Spleen (tissue), 7 donors: ENCODE results near the gene BLOC1S1.

ENCODE experiments used
- POLR2A ChIP-seq, 3 donors: fragments of 450-650 bp; IDR thresholded peaks; one replicate each; pipeline ENCODE4 v1.5.1; 2017; ENCODE audit warnings: antibody characterized with exemption in 3 of 3, mild to moderate bottlenecking in 1 of 3
- POLR2AphosphoS5 ChIP-seq, 3 donors: sonication (generic); formaldehyde crosslinking; IDR thresholded peaks; one replicate each; pipeline ENCODE4 v1.5.1; 2017; ENCODE audit warnings: antibody characterized with exemption in 3 of 3
- TF ChIP-seq, protein P1 (sequence below), 11 experiments: fragments of 200-600 bp in 7 of 11; fragments of 450-650 bp in 4 of 11; sonication (generic) in 4 of 11; IDR thresholded peaks in 8 of 11; conservative IDR thresholded peaks in 3 of 11; 1 replicate in 7 of 11; 2 replicates in 4 of 11; pipeline versions ENCODE4 v1.4.0 to v1.8.0; 2016 to 2021; ENCODE audit warnings: antibody characterized with exemption in 11 of 11, inconsistent platforms in 4 of 11, mild to moderate bottlenecking in 1 of 11
- donor health status: DM: no; HTN: no; CAD: no; lungs with moderate emphysema.
- donor health status: DM: no; HTN: no; CAD: no.
- donor health status: DM: no; HTN: no; CAD: no.

DNA sequence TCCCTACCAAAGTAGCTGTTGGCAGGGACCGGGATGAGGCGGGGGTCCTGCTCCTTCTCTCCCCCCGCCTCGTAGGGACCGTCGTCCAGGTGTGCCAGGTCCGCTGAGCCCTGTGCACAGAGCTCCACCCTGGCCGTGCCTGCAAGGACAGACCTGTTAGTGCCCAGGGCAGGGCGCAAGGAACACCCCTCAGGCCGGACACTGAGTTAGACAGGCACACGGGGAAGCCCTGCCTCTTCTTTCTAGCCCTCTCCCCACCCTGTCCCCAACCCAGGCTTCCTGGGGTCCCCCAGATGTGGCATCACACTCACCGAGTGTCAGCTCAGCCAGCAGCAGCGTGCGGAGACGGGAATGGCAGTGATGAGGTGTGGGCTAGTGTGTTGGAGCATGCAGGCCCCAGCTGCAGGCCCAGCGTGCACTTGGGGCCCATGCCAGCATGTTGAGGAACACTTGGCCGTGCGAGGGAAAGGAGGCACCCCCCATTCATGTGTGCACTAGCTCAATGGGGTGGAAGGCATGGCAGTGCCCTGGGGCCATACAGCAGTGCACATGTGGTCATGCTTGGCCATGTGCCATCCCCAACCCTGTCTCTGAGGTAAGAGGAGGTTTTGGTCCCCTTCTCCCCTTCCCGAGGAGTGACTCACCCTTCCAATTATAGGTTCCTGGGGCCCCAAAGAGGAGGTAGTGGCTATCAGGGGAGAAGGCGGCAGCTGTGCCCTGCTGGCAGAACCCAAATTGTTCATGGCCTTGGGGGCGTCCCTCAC lies 15.4 kb upstream of the BLOC1S1 start:
- TF ChIP-seq, protein P1, sequence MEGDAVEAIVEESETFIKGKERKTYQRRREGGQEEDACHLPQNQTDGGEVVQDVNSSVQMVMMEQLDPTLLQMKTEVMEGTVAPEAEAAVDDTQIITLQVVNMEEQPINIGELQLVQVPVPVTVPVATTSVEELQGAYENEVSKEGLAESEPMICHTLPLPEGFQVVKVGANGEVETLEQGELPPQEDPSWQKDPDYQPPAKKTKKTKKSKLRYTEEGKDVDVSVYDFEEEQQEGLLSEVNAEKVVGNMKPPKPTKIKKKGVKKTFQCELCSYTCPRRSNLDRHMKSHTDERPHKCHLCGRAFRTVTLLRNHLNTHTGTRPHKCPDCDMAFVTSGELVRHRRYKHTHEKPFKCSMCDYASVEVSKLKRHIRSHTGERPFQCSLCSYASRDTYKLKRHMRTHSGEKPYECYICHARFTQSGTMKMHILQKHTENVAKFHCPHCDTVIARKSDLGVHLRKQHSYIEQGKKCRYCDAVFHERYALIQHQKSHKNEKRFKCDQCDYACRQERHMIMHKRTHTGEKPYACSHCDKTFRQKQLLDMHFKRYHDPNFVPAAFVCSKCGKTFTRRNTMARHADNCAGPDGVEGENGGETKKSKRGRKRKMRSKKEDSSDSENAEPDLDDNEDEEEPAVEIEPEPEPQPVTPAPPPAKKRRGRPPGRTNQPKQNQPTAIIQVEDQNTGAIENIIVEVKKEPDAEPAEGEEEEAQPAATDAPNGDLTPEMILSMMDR (IDR thresholded peaks at IDR 0.05 in 8 of 11, conservative IDR thresholded peaks at IDR 0.05 in 3 of 11), result no peak
- TF ChIP-seq POLR2A (IDR thresholded peaks at IDR 0.05), result no peak
- no peak for TF ChIP-seq POLR2AphosphoS5 (IDR thresholded peaks at IDR 0.05)
